A673 (cell line): ENCODE measurements around the gene ZFP92. TPM values are rescaled to one million over a fixed set of nuclear protein-coding genes. Genes with fewer than 3 reads are reported as not detected.

Experiments
- BruUV-seq: library from RNA; stranded (reverse); fragments of 400-500 nt; replicated peaks from 2 replicates; lab custom pipeline; 2021; lab: Mats Ljungman, UMichigan
- CTCF ChIA-PET: fragments of 300-600 bp; sonication (Branson Sonifier 250); formaldehyde crosslinking; loops from one replicate; lab custom pipeline; 2022; ENCODE audit warnings: antibody characterized with exemption; lab: Charles Lee
- POLR2A ChIA-PET: fragments of 300-600 bp; sonication (Branson Sonifier 250); formaldehyde crosslinking; loops from one replicate; lab custom pipeline; 2022; ENCODE audit warnings: antibody characterized with exemption; ENCODE audit not compliant: low non-redundant PET; lab: Charles Lee
- DNase-seq: peaks from one replicate; pipeline ENCODE4 v3.0.0-alpha.2; 2015; ENCODE audit warnings: low spot score
- H3K27ac ChIP-seq: fragments of 200-600 bp; sonication (generic); 2 replicates; pipeline ENCODE4 v1.5.1; 2016; ENCODE audit warnings: mixed run types, low read depth, mild to moderate bottlenecking, mixed read lengths, antibody characterized with exemption, low read length; ENCODE audit not compliant: poor library complexity, severe bottlenecking
- H3K27me3 ChIP-seq: fragments of 200-600 bp; sonication (generic); replicated peaks from 2 replicates; pipeline ENCODE4 v1.6.1; 2017; ENCODE audit warnings: mixed run types, low read depth, mild to moderate bottlenecking, mixed read lengths, antibody characterized with exemption, low read length; ENCODE audit not compliant: insufficient read depth, poor library complexity
- H3K36me3 ChIP-seq: fragments of 200-600 bp; sonication (generic); 2 replicates; pipeline ENCODE4 v1.6.1; 2016; ENCODE audit warnings: mixed run types, mild to moderate bottlenecking, mixed read lengths, antibody characterized with exemption, low read length; ENCODE audit not compliant: insufficient read depth, poor library complexity, severe bottlenecking
- H3K4me1 ChIP-seq: fragments of 200-600 bp; sonication (generic); 2 replicates; pipeline ENCODE4 v1.6.1; 2017; ENCODE audit warnings: mixed run types, mild to moderate bottlenecking, mixed read lengths, antibody characterized with exemption, low read length; ENCODE audit not compliant: insufficient read depth, poor library complexity, severe bottlenecking
- H3K4me3 ChIP-seq: fragments of 200-600 bp; sonication (generic); 2 replicates; pipeline ENCODE4 v1.5.1; 2016; ENCODE audit warnings: low read depth, mixed run types, mild to moderate bottlenecking, mixed read lengths, low read length; ENCODE audit not compliant: poor library complexity, severe bottlenecking
- H3K9me3 ChIP-seq: fragments of 200-600 bp; sonication (generic); 2 replicates; pipeline ENCODE4 v1.6.1; 2016; ENCODE audit warnings: mixed run types, low read depth, mild to moderate bottlenecking, mixed read lengths, antibody characterized with exemption, low read length; ENCODE audit not compliant: poor library complexity, severe bottlenecking
- CTCF ChIP-seq: fragments of 300-800, 200-600 bp; sonication (generic); conservative IDR thresholded peaks from 2 replicates; pipeline ENCODE4 v1.5.1; 2017; ENCODE audit warnings: low read depth, mild to moderate bottlenecking, antibody characterized with exemption, low read length, moderate library complexity, mixed read lengths
- EZH2 ChIP-seq: fragments of 200-600 bp; sonication (generic); IDR thresholded peaks from 2 replicates; pipeline ENCODE4 v1.6.1; 2017; ENCODE audit warnings: borderline replicate concordance, low read depth, mild to moderate bottlenecking, mixed read lengths, antibody characterized with exemption, low read length; ENCODE audit not compliant: poor library complexity, severe bottlenecking
- intact Hi-C: fragments of 100-400 bp; cut with micrococcal nuclease; formaldehyde crosslinking; loops from one replicate; pipeline ENCODE4 v1.10.0; 2022; ENCODE audit not compliant: unreplicated experiment
- total RNA-seq: library from RNA; stranded (reverse); gene quantifications from 2 replicates; pipeline ENCODE4 v1.2.3, GENCODE V29; 2021

ZFP92 gene
- total RNA-seq, 1 experiment from 2014 or later: 0.41 TPM

- ChIA-PET CTCF (no interaction called here), POLR2A (no interaction called here)
- no peaks in the 10 kb centered on the region for H3K36me3 ChIP-seq
- DNase-seq: no peak
- H3K9me3 ChIP-seq: no peaks in the 10 kb centered on the region
- intact Hi-C loops: no loop called here
- no peak for TF ChIP-seq EZH2
- H3K4me3 ChIP-seq: no peak overlapping the region
- no peaks in the 10 kb centered on the region for H3K4me1 ChIP-seq
- no peak overlapping the region for H3K27ac ChIP-seq
- H3K27me3 ChIP-seq: no peaks in the 10 kb centered on the region
- BruUV-seq: no TSS peak
Measured at GRCh38 chrX:153454901-153455550, 43.8 kb downstream of the ZFP92 start.

- no TSS peak for BruUV-seq
- DNase-seq: no peak
- Histone ChIP-seq H3K4me3 (no peak overlapping the region), H3K27me3 (no peaks in the 10 kb centered on the region), H3K36me3 (no peaks in the 10 kb centered on the region), H3K27ac (no peak overlapping the region), H3K9me3 (no peaks in the 10 kb centered on the region), H3K4me1 (no peaks in the 10 kb centered on the region)
- TF ChIP-seq EZH2 (no peak), CTCF (no peak)
- ChIA-PET POLR2A (no interaction called here), CTCF (no interaction called here)
- intact Hi-C loops: no loop called here
Measured at GRCh38 chrX:153455571-153455970, 44.3 kb downstream of the ZFP92 start.

- Histone ChIP-seq H3K36me3 (no peaks in the 10 kb centered on the region), H3K27ac (no peak overlapping the region), H3K4me1 (no peaks in the 10 kb centered on the region), H3K27me3 (no peaks in the 10 kb centered on the region), H3K9me3 (no peaks in the 10 kb centered on the region), H3K4me3 (no peak overlapping the region)
- TF ChIP-seq CTCF: no peak
- TF ChIP-seq EZH2: no peak
- no peak for DNase-seq
- intact Hi-C loops: no loop called here
- no TSS peak for BruUV-seq
- ChIA-PET POLR2A (no interaction called here), CTCF (no interaction called here)
Measured at GRCh38 chrX:153456161-153456560, 44.9 kb downstream of the ZFP92 start.

GRCh38 chrX:153456704-153457103, 45.4 kb downstream of the ZFP92 start:
- intact Hi-C loops: no loop called here
- H3K36me3 ChIP-seq: no peaks in the 10 kb centered on the region
- no peak for TF ChIP-seq CTCF
- TF ChIP-seq EZH2: no peak
- no peaks in the 10 kb centered on the region for H3K9me3 ChIP-seq
- no peak for DNase-seq
- no peaks in the 10 kb centered on the region for H3K27me3 ChIP-seq
- no TSS peak for BruUV-seq
- H3K4me1 ChIP-seq: no peaks in the 10 kb centered on the region
- ChIA-PET CTCF (no interaction called here), POLR2A (no interaction called here)
- no peak overlapping the region for H3K27ac ChIP-seq
- H3K4me3 ChIP-seq: no peak overlapping the region
